HPDE6-E6E7 (cell line): Measurements from ENCODE around the gene LRRC15.

Source experiments
- DNase-seq: peaks from one replicate; pipeline ENCODE4 v3.0.0; 2011; ENCODE audit warnings: missing footprints; ENCODE audit errors: extremely low spot score

LRRC15 gene

DNA sequence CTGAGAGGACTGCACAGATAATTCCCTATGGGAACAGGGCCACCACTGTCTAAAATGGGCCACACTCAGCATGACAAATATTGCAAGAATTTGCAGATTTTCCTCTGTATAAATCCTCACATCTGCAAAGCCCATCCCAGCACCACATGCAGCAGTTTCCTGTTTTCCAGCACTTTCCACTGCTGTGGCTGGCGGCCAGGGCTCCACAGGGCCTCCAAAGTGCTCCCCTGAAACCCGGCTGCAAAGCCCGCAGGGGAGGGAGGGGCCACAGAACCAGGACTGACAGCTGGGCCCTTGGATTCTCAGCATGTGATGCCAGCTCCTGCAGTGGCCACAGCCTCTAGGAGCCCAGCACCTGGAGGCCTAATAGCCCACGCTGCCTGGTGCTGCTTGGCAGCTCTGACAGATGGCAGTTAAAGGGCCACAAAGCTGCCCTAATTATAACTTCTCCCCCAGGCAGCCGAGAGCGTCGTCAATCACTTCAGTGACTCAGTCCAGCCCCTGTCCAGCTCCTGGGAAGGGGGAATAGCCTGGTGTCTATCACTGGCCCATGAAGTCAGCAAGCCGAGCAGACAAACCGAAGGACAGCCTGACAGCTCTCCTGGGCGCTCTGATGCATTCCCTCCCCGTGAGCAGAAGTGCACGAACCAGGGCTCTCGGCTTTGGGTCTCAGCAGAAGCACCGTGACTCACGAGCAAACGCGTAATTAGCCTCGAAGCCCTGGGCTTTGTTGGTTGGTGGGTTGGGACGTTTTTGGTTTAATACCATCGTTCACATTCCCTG is 4.7 kb downstream of the LRRC15 start:
- DNase-seq = no peak

- DNase-seq = no peak
Observed at GRCh38 chr3:194364314-194364651, 5.3 kb downstream of the LRRC15 start.

- DNase-seq = no peak
Observed at GRCh38 chr3:194360568-194360967, 9.0 kb downstream of the LRRC15 start.

- no peak for DNase-seq
Observed at GRCh38 chr3:194357681-194358080, 11.9 kb downstream of the LRRC15 start.

- DNase-seq = no peak
Observed at GRCh38 chr3:194355379-194355778, 14.2 kb downstream of the LRRC15 start.

DNA sequence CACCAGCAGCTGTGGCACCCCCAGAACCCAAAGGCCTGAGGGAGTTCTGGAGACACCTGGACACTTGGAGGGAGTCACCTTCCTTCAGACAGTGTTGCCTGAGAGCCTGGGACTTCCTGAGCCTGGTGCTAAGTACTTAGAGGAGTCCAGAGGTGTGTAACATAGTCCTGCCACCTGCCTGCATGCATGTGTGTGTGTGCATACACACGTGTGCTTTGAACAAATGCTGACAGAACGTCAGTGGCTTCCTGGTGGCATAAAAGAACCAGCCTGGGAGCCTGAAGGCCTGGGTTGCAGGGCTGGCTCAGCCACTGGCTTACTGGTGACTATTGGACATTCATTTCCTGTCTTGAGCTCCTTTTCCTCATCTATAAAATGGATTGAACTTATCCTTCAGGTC is 15.2 kb downstream of the LRRC15 start:
- DNase-seq = no peak

DNA sequence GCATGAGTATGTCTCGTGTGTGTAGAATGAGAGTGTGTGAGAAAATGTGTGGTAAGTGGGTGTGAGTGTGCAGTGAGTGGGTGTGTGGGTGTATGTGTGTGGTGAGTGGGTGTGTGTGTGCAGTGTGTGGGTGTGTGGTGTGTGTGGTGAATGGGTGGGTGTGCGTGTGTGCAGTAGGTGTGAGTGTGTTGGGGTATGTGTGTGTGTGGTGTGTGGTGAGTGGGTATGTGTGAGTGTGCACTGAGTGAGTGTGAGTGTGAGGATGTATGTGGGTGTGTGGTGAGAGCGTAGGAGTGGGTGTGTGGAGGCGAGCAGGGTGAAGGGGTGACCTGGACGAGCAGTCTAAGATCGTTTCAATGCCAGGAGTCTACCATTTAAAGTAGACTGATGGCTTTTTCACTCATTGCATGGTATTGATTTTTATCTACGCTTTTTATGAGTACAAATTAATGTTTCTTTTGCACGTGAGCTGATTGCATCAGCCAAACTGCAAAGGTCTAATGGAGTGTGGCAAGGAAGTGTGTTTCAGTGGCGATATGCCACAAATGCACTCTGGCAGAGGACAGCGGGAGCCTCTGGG is 16.8 kb downstream of the LRRC15 start:
- DNase-seq = no peak

DNA sequence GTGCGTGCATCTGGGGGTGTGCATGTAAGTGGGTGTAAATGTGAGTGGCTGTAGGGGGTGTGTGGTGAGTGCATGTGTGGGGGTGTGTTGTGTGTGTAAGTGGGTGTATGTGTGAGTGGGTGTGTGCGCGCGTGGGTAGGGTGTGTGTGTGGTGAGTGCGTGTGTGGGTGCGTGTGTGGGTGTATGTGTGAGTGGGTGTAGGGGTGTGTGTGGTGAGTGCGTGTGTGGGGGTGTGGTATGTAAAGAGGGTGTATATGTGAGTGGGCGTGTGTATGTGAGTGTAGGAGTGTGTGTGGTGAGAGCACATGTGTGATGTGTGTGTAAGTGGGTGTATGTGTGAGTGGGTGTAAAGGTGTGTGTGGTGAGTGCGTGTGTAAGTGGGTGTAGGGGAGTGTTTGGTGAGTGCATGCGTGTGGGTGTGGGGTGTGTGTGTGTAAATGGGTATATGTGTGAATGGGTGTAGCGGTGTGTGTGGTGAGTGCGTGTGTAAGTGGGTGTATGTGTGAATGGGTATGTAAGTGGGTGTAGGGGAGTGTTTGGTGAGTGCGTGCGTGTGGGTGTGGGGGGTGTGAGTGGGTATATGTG is 17.5 kb downstream of the LRRC15 start:
- no peak for DNase-seq

GRCh38 chr3:194351080-194351672 is 18.4 kb downstream of the LRRC15 start, which contains the start of gene CPN2:
CPN2 (minus strand) TSS chr3:194351328; CDS start chr3:194342702, 8,626 bp downstream.
- DNase-seq = no peak

- no peak for DNase-seq
Observed at GRCh38 chr3:194350726-194351071, 18.8 kb downstream of the LRRC15 start.

GRCh38 chr3:194348354-194348753 is 21.2 kb downstream of the LRRC15 start:
- DNase-seq = no peak

DNA sequence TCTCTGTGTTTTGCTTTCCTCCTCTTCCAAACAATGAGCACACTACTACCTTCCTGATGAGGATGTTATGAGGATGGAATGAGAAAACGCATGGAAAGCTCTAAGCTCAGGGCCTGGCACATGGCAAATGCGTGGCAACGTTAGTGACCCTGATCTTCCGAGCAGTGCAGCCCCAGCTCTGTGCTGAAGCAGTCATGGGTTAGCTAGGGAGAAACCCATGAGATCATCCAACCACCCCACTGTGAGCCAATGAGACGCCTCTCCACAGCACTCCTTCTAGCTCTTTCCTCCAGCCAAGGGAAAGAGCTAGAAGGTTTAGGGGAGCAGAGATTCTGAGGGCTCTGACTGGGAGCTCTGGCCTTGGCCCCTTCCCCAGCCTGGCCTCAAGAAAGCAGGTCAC is 22.9 kb downstream of the LRRC15 start:
- no peak for DNase-seq

DNA sequence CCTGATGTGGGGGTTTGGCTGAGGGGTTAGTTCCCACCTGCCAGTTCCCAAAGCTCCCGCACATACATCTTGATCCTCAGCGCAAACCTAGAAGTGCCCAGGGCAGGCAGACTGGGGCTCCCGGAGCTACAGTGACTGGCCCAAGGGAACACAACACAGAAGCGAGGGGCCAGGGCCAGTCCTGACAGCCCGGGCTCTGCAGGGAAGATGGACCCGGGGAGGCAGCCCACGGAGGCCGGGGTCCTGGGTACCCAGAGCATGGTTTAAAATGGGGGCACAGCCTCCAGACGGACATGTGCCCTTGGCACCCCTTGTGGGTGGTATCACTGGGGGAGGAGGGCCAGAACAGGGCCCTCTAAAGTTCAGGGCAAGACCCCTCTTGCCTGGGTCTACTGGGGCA is 23.5 kb downstream of the LRRC15 start:
- no peak for DNase-seq

DNA sequence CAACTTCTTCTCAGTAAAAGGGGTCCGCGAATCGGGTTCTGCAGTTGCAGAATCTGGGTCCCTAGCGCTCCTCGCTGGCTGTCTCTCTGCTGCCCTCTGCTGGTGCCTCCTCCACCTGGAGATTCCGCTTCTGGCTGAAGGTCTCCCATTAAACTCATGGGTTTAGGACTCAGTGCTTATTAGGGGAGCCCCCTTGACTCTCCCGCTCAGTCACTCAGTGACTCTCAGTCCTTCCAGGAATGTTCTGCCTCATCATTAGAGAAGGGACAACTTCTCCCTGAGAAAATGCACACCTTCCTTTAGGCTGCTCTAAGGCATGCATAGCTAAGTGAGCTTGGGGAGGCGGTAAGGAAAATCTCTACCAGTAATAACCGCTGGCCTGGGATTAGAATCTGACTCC is 25.5 kb downstream of the LRRC15 start:
- peak; percentile 79 for DNase-seq

DNA sequence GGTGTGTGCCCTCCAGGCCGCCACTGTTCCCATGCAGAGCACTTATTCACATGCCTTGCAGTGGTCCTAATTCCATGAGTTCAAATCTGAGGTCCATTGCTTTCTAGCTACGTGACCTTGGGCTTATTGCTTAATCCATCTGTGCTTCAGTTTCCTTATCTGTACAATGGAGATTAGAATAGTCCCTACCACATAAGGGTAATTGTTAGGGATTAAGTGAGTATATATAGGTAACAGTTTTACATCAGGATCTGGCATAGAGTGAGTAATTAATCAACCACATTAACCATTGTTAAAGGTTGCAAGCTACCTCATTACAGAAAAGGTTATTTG is 26.0 kb downstream of the LRRC15 start:
- no peak for DNase-seq

DNA sequence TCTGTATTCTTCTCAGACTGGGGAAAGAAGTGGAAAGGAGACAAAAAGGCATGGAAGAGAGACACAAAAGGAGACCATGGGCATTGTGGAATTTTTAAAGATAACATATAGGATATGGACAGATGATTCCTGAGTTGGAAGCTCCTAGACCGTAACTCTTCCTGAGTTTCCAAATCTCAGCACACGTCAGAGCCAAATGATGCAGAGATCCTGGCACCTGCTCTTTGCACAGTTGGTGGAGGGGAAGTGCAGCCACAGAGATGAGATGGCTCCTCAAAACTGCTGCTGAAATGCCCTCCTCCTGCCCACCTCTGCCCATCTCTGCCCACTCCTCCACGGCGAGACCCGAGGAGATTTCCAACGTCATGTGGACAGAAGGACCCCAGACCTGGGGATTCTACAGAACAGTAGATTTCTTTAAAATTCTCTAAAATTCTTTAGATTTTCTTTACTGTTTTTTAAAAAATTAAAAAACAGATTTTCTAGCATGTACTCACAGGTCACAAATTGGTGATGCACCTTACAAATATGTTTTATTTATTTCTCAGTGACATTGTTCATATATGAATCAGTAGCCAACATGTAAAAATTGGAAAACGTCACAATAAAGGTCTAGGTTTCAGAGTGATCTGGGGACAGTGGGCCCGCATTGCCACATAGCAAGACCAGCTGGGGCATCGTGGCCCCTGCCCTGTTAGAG is 26.5 kb downstream of the LRRC15 start:
- no peak for DNase-seq

DNA sequence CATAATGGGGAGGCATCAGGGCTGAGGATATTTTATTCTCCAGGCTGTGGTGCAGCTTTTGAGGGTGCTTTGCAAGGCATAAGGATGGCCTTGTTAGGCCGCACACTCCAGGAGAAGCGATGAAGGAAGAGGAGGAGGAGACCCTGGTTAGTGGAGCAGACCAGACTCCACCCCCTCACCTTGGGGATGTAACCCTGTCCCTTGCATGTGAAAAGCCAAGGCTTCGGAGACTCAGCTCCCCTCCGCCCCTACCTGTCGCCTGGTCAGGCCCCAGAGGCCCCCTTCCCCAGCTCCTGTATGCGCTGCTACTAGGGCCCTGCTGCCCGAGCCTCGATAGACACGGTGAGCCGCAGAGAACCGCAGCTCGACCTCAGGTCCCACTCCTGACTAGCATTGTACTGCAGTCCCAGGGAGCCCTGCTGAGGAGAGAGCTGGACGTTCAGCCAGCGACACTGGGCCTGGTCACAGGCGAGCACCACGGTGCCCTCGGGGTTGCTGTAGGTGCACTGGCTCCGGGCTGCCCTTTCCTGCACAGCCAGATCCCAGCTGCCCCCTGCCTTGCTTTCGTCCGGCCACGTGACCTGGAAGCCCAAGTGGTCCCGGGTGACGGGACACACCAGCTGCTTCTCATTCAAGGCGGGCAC is 28.7 kb downstream of the LRRC15 start:
- no peak for DNase-seq

DNA sequence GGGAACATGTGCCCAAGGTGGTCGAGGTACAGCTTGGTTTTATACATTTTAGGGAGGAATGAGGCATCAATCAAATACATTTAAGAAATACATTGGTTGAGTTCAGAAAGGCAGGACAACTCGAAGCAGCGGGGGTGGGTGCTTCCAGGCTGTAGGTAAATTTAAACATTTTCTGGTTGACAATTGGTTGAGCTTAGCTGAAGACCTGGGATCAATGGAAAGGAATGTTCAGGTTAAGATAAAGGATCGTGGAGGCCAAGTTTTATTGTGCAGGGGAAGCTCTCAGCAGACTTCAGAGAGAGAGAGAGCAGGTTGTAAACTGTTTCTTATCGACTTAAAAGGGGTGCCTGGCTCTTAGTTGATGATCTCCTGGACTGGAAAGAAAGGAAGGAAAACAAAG is 29.7 kb downstream of the LRRC15 start:
- DNase-seq = no peak

GRCh38 chr3:194339356-194339755 is 30.2 kb downstream of the LRRC15 start:
- no peak for DNase-seq

- DNase-seq = no peak
Observed at GRCh38 chr3:194337965-194338753, 31.4 kb downstream of the LRRC15 start.
